ENCODE results near the gene DAPK1.

DNA sequence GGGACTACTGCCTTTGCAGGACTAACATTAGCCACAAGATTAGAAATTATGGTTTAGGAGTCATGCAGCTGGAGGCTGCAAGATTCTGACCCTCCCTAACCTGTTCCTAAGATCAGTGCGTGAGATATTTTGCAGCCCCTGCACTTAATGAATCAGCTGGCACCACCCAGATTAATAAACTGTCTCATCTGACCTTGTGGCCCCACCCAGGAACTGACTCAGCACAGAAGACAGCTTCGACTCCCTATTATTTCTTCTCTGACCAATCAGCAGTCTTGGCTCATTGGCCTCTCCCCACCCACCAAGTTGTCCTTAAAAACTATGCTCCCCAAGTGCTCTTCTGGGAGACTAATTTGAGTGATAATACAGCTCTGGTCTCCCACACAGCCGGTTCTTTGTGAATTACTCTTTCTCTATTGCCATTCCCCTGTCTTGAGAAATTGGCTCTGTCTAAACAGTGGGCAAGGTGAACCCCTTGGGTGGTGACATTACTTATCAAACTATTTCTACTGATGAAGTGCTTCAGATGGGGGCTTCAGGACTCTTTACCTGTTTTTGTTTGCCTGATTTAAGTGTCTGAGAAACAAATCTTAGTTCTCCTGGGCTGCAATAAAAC lies 245.3 kb downstream of the DAPK1 start:
- TF ChIP-seq, protein P1, sequence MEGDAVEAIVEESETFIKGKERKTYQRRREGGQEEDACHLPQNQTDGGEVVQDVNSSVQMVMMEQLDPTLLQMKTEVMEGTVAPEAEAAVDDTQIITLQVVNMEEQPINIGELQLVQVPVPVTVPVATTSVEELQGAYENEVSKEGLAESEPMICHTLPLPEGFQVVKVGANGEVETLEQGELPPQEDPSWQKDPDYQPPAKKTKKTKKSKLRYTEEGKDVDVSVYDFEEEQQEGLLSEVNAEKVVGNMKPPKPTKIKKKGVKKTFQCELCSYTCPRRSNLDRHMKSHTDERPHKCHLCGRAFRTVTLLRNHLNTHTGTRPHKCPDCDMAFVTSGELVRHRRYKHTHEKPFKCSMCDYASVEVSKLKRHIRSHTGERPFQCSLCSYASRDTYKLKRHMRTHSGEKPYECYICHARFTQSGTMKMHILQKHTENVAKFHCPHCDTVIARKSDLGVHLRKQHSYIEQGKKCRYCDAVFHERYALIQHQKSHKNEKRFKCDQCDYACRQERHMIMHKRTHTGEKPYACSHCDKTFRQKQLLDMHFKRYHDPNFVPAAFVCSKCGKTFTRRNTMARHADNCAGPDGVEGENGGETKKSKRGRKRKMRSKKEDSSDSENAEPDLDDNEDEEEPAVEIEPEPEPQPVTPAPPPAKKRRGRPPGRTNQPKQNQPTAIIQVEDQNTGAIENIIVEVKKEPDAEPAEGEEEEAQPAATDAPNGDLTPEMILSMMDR (IDR thresholded peaks at IDR 0.05; ENCODE audit: low read depth, low read length): no peak
- TF ChIP-seq EZH2phosphoT487 (IDR thresholded peaks at IDR 0.05; ENCODE audit: low read depth): no peak
